Skin epidermis (tissue), 12 donors: Measurements from ENCODE around the gene RCN1.
"Not testable (repeated sequence)": the region's sequence is repeated elsewhere in the genome, so short reads cannot be mapped to it uniquely, and the experiment has no call there.

Source experiments
- H3K27ac ChIP-seq, 21 experiments: fragments of 200-600 bp; sonication (generic) in 11 of 21; one replicate each; pipeline ENCODE4 v1.5.0; 2020; ENCODE audit warnings: mild to moderate bottlenecking in 3 of 21, inconsistent platforms in 2 of 21, moderate library complexity in 2 of 21
- H3K4me3 ChIP-seq, 7 experiments: fragments of 200-600 bp; sonication (generic) in 2 of 7; one replicate each; pipeline ENCODE4 v1.5.0; 2020; ENCODE audit warnings: inconsistent platforms in 2 of 7, mild to moderate bottlenecking in 2 of 7, moderate library complexity in 1 of 7

Gene RCN1

GRCh38 chr11:32090545-32091370, at the start of gene RCN1:
Gene RCN1 (plus strand): TSS chr11:32091074. CDS start chr11:32091197, 123 bp downstream.
- Histone ChIP-seq H3K4me3 (peak within 1 kb of the TSS; percentile 51 to 95 (median 81)), H3K27ac (peak within 1 kb of the TSS; percentile 31 to 97 (median 90))

GRCh38 chr11:32043737-32044136, 47.1 kb upstream of the RCN1 start:
- no peak overlapping the region for H3K27ac ChIP-seq
- H3K4me3 ChIP-seq: no peak overlapping the region

- no peak overlapping the region for H3K27ac ChIP-seq
- no peak overlapping the region for H3K4me3 ChIP-seq
Observed at GRCh38 chr11:32044158-32044863, 46.6 kb upstream of the RCN1 start.

GRCh38 chr11:32045456-32045855, 45.4 kb upstream of the RCN1 start:
- Histone ChIP-seq H3K4me3 (no peak overlapping the region), H3K27ac (no peak overlapping the region)

GRCh38 chr11:32050264-32050663, 40.6 kb upstream of the RCN1 start:
- H3K27ac ChIP-seq: no peak overlapping the region
- no peak overlapping the region for H3K4me3 ChIP-seq

GRCh38 chr11:32052215-32052614, 38.7 kb upstream of the RCN1 start:
- no peak overlapping the region for H3K27ac ChIP-seq
- no peak overlapping the region for H3K4me3 ChIP-seq

- Histone ChIP-seq H3K4me3 (no peak overlapping the region), H3K27ac (no peak overlapping the region)
Observed at GRCh38 chr11:32053151-32053888, 37.6 kb upstream of the RCN1 start.

- Histone ChIP-seq H3K27ac (no peak overlapping the region), H3K4me3 (no peak overlapping the region)
Observed at GRCh38 chr11:32055861-32056260, 35.0 kb upstream of the RCN1 start.

- Histone ChIP-seq H3K4me3 (no peak overlapping the region), H3K27ac (no peak overlapping the region)
Observed at GRCh38 chr11:32056438-32056837, 34.4 kb upstream of the RCN1 start.

GRCh38 chr11:32059686-32060462, 31.0 kb upstream of the RCN1 start:
- no peak overlapping the region for H3K4me3 ChIP-seq
- no peak overlapping the region for H3K27ac ChIP-seq

GRCh38 chr11:32062540-32062939, 28.3 kb upstream of the RCN1 start:
- Histone ChIP-seq H3K4me3 (no peak overlapping the region), H3K27ac (no peak overlapping the region)

- H3K27ac ChIP-seq: not testable (repeated sequence)
Observed at GRCh38 chr11:32063031-32063430, 27.8 kb upstream of the RCN1 start.

GRCh38 chr11:32065865-32066629, 24.8 kb upstream of the RCN1 start:
- Histone ChIP-seq H3K4me3 (no peak overlapping the region), H3K27ac (no peak overlapping the region)

More at GRCh38 chr11:32063031-32063430, 27.8 kb upstream of the RCN1 start:
- not testable (repeated sequence) for H3K4me3 ChIP-seq

GRCh38 chr11:32068134-32068870, 22.6 kb upstream of the RCN1 start:
- H3K4me3 ChIP-seq: no peak overlapping the region
- no peak overlapping the region for H3K27ac ChIP-seq

- no peak overlapping the region for H3K27ac ChIP-seq
- no peak overlapping the region for H3K4me3 ChIP-seq
Observed at GRCh38 chr11:32069361-32070058, 21.4 kb upstream of the RCN1 start.

- no peak overlapping the region for H3K4me3 ChIP-seq
- H3K27ac ChIP-seq: no peak overlapping the region
Observed at GRCh38 chr11:32070692-32071091, 20.2 kb upstream of the RCN1 start.

- no peak overlapping the region for H3K4me3 ChIP-seq
- no peak overlapping the region for H3K27ac ChIP-seq
Observed at GRCh38 chr11:32071811-32072210, 19.1 kb upstream of the RCN1 start.
